OCI-LY3 (cell line): ENCODE results near the gene PRDM1.

Source experiments
- H2AFZ ChIP-seq: fragments of 200-600, 300-600 bp; shearing (Covaris generic); 2 replicates; pipeline ENCODE4 v1.6.0; 2014; ENCODE audit warnings: antibody characterized with exemption, low read depth, low read length
- H3K27ac ChIP-seq: fragments of 200-600, 300-600 bp; sonication (generic); 2 replicates; pipeline ENCODE4 v1.5.1; 2014; ENCODE audit warnings: mild to moderate bottlenecking, low read length, moderate library complexity, mixed read lengths
- H3K27me3 ChIP-seq: fragments of 200-600, 300-600 bp; sonication (generic); 2 replicates; pipeline ENCODE4 v1.6.1; 2014; ENCODE audit warnings: low read depth, low read length, mixed read lengths
- H3K36me3 ChIP-seq: fragments of 200-600, 300-600 bp; sonication (generic); replicated peaks from 2 replicates; pipeline ENCODE3; 2014; ENCODE audit warnings: low read depth, low read length, mixed read lengths
- H3K4me1 ChIP-seq: fragments of 300-600, 200-600 bp; sonication (generic); 2 replicates; pipeline ENCODE4 v1.6.1; 2014; ENCODE audit warnings: low read length, mixed read lengths
- H3K4me2 ChIP-seq: fragments of 200-600, 300-600 bp; sonication (generic); 2 replicates; pipeline ENCODE4 v1.6.1; 2014; ENCODE audit warnings: low read length, mixed read lengths
- H3K4me3 ChIP-seq: fragments of 300-600, 200-600 bp; sonication (generic); 2 replicates; pipeline ENCODE4 v1.5.1; 2014; ENCODE audit warnings: antibody characterized with exemption, mild to moderate bottlenecking, low read length, moderate library complexity
- H3K79me2 ChIP-seq: fragments of 300-600, 200-600 bp; shearing (Covaris generic); 2 replicates; pipeline ENCODE4 v1.6.1; 2014; ENCODE audit warnings: mild to moderate bottlenecking, low read length, mixed read lengths
- H3K9ac ChIP-seq: fragments of 300-600, 200-600 bp; shearing (Covaris generic); 2 replicates; pipeline ENCODE4 v1.6.0; 2014; ENCODE audit warnings: mild to moderate bottlenecking, low read length, moderate library complexity
- H3K9me3 ChIP-seq: fragments of 200-600, 300-600 bp; shearing (Covaris generic); 2 replicates; pipeline ENCODE4 v1.6.1; 2014; ENCODE audit warnings: low read length, mixed read lengths; ENCODE audit not compliant: insufficient read depth
- H4K20me1 ChIP-seq: fragments of 200-600, 300-600 bp; sonication (generic); 2 replicates; pipeline ENCODE4 v1.6.1; 2016; ENCODE audit warnings: low read length, mixed read lengths; ENCODE audit not compliant: insufficient read depth
- CTCF ChIP-seq: fragments of 200-600, 300-600 bp; sonication (generic); IDR thresholded peaks from 2 replicates; pipeline ENCODE4 v1.5.1; 2014; ENCODE audit warnings: antibody characterized with exemption, low read length, low read depth
- EZH2phosphoT487 ChIP-seq: fragments of 200-600 bp; shearing (Covaris generic); IDR thresholded peaks from 2 replicates; pipeline ENCODE4 v1.6.1; 2018; ENCODE audit warnings: antibody characterized with exemption, mixed run types, low read depth

The PRDM1 gene

GRCh38 chr6:106094964-106095335 is 8.8 kb downstream of the PRDM1 start:
- H3K9ac ChIP-seq: peak overlapping the region; percentile 77
- no peaks in the 10 kb centered on the region for H3K27me3 ChIP-seq
- no peak overlapping the region for H3K4me3 ChIP-seq
- peaks cover 68% of the 10 kb centered on the region for H3K4me1 ChIP-seq
- peak overlapping the region; percentile 97 for H3K27ac ChIP-seq
- H3K4me2 ChIP-seq: peak overlapping the region; percentile 96
- TF ChIP-seq CTCF: no peak
- TF ChIP-seq EZH2phosphoT487: no peak
- H4K20me1 ChIP-seq: no peaks in the 10 kb centered on the region
- peaks cover 2% of the 10 kb centered on the region for H3K36me3 ChIP-seq
- H3K79me2 ChIP-seq: peaks cover 19% of the 10 kb centered on the region
- H3K9me3 ChIP-seq: no peaks in the 10 kb centered on the region
- H2AFZ ChIP-seq: no peak overlapping the region

DNA sequence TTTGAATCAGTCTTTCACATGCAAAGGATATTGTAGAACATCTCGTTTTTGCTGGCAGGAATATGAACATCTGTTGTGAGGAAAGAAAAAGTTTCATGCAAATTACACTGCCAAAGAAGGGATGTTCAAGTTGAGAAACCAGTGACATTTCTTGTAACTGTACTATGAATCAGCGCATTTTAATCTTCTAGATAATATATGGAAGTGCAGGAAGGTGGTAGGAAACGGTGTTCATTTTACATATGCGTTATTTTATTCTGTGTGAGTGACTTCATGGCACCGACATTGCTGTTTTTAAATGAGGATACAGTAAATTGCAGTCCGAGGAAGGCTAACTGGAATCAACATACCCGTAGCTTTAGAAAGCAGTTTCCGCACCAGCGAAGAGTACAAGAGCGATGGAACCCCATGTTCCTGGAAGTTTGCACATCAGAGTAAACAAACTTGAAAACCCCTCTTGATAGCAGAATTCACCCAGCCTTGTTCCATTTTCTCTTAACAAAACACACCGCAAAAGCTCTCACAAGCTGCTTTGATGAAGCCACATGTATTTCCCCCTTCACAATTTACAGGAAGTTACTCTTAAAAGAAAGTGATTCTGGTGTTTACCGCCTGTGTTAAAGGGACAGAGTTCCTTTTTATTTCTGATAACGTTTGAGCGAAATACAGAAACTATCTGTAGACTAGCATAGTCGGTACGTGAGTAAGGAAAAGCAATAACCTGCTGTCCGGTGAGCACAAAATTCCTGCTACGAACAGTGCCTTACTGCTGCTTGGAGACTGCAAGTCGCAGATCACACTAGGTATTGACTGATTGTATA is 11.5 kb downstream of the PRDM1 start:
- Histone ChIP-seq H4K20me1 (peaks cover 5% of the 10 kb centered on the region; the same call in 1 of the 2 replicates), H3K4me3 (peak overlapping the region; percentile 97), H2AFZ (no peak overlapping the region), H3K4me1 (peaks cover 62% of the 10 kb centered on the region), H3K9me3 (no peaks in the 10 kb centered on the region), H3K9ac (peak overlapping the region; percentile 93), H3K27ac (peak overlapping the region; percentile 93), H3K79me2 (peaks cover 43% of the 10 kb centered on the region), H3K4me2 (peak overlapping the region; percentile 98), H3K27me3 (no peaks in the 10 kb centered on the region), H3K36me3 (peaks cover 22% of the 10 kb centered on the region)
- no peak for TF ChIP-seq EZH2phosphoT487
- no peak for TF ChIP-seq CTCF

DNA sequence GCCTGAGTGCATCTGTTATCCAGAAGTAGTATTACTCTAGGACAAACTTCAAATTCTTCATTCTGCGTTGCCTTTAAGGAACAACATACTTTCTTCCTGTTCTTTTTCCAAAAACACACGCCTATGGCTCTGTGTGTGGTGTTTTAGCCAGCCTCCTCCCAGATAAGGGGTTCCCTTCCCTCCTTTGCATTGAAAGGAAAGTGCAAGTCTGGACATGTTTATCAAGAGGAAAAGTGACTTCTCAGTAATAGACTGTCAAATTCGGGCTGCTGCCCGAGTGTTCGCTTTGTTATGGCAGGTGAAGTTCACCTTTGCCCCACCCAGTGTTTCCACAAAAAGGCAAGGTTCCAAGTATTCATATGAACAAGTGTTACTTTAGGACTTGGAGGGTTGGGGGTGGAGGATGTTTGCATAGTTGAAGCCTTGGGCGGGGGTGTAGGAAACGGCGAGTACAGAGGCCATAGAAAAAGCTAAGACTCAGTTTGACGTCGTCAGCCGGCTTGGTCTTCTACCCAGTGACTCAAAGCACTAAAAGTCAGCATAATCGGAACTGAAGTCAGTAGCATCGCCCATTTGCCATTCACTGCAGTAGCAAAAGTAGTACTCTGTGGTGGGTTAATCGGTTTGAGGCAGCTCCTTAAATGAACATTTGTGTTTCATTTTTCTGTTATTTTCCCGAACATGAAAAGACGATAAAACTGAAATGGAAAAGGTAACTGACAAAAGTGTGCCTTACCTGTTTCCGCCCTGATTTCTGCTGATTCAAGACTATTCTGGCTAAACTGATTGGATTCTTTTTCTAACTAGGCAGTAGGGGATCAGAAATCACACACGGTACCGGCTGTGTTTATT is 12.5 kb downstream of the PRDM1 start:
- Histone ChIP-seq H3K9ac (peak overlapping the region; percentile 93), H3K4me1 (peaks cover 62% of the 10 kb centered on the region), H3K36me3 (peaks cover 32% of the 10 kb centered on the region)

More for the DNA sequence above, 12.5 kb downstream of the PRDM1 start:
- Histone ChIP-seq H3K9me3 (no peaks in the 10 kb centered on the region), H3K27ac (peak overlapping the region; percentile 93), H2AFZ (no peak overlapping the region), H3K27me3 (no peaks in the 10 kb centered on the region), H4K20me1 (peaks cover 14% of the 10 kb centered on the region), H3K79me2 (peaks cover 52% of the 10 kb centered on the region), H3K4me2 (peak overlapping the region; percentile 98), H3K4me3 (peak overlapping the region; percentile 97)
- TF ChIP-seq EZH2phosphoT487 (no peak), CTCF (no peak)
